Activated T-helper 2 cell treated with anti-CD3 and anti-CD28 coated beads, Interferon-gamma antibody, Interleukin-2, Interleukin-4, amounts not matched to agents 10 μg/mL and 5 μg/mL and 100 μg/mL, durations not matched to agents 14 hours and 24 hours and 36 hours (primary cell): ENCODE results near the gene ASIC2. TPM values are rescaled to one million over a fixed set of nuclear protein-coding genes. Genes with fewer than 3 reads are reported as not detected.

Source experiments
- DNase-seq: peaks from one replicate; pipeline ENCODE4 v3.0.0; 2021; ENCODE audit warnings: low spot score
- H3K27ac Mint-ChIP-seq: one replicate; pipeline ENCODE4 v1.8.0; 2021; ENCODE audit warnings: mixed read lengths
- H3K27me3 Mint-ChIP-seq: one replicate; pipeline ENCODE4 v1.8.0; 2021; ENCODE audit warnings: low read depth, mixed read lengths
- H3K36me3 Mint-ChIP-seq: one replicate; pipeline ENCODE4 v1.8.0; 2021; ENCODE audit warnings: low read depth, mixed read lengths
- H3K4me1 Mint-ChIP-seq: one replicate; pipeline ENCODE4 v1.8.0; 2021; ENCODE audit warnings: low read depth, mixed read lengths
- H3K4me3 Mint-ChIP-seq: one replicate; pipeline ENCODE4 v1.8.0; 2021; ENCODE audit warnings: low read depth, mild to moderate bottlenecking, moderate library complexity, mixed read lengths
- H3K9me3 Mint-ChIP-seq: one replicate; pipeline ENCODE4 v1.8.0; 2021; ENCODE audit warnings: mixed read lengths
- intact Hi-C: fragments of 100-400 bp; cut with micrococcal nuclease; formaldehyde crosslinking; loops from one replicate; pipeline ENCODE4 v1.15.1; 2023
- total RNA-seq: library from RNA; stranded (reverse); gene quantifications from 2 replicates; pipeline ENCODE4 v1.2.3, GENCODE V29; 2022

ASIC2 gene
- total RNA-seq, 1 donor from 2014 or later, result not detected

DNA sequence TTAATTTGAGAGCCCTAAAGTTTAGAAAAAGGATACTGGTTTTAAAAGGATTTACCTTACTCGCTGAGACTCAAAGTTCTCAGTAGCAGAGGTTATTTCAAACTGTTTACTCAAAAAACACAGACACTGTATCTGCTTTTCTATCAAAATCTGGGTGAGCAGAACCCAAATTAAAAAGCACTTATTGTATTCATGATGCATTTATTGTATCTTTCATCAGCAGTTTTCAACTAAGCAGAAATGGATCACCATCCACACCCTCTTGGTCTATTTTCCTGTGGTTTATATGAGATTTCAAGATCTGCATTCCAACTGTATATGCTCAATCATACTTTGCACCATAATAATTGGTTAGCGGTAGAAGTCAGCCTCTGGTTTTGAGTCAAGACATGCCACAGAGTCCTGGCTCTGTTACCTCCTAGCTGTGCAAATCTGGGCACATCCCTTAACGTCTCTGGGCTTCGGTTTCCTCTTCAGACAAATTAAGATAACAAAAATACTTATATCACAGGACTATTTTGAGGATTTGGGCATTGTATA lies 109.5 kb downstream of the ASIC2 start:
- intact Hi-C loops, result no loop called here
- Mint-ChIP-seq H3K27ac (no peak overlapping the region), H3K4me1 (no peaks in the 10 kb centered on the region), H3K36me3 (no peaks in the 10 kb centered on the region), H3K4me3 (no peak overlapping the region), H3K9me3 (no peaks in the 10 kb centered on the region), H3K27me3 (peaks cover 8% of the 10 kb centered on the region)
- DNase-seq, result no peak

DNA sequence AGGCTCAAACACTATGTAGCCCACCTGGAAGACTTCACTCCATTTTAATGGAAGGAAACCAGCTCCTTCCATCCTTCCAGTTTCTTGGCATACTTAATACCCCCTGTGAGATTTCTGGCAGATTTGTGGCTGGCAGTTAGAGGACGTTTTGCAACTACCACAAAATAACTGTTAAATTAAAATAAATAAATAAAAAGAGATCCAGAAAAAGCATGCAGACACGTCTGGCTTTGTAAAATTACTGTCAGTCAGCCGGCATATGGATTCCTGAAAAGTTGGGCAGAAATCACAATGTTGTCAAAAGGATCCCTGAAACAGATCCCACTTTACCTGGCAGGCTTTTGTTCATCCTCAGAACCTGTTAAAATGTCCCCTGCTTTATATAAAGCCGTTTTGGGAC lies 113.9 kb downstream of the ASIC2 start:
- no peaks in the 10 kb centered on the region for H3K36me3 Mint-ChIP-seq
- intact Hi-C loops, result no loop called here
- H3K4me3 Mint-ChIP-seq, result no peak overlapping the region
- no peaks in the 10 kb centered on the region for H3K4me1 Mint-ChIP-seq
- DNase-seq, result no peak
- H3K27ac Mint-ChIP-seq, result no peak overlapping the region
- peaks cover 5% of the 10 kb centered on the region for H3K27me3 Mint-ChIP-seq
- no peaks in the 10 kb centered on the region for H3K9me3 Mint-ChIP-seq

DNA sequence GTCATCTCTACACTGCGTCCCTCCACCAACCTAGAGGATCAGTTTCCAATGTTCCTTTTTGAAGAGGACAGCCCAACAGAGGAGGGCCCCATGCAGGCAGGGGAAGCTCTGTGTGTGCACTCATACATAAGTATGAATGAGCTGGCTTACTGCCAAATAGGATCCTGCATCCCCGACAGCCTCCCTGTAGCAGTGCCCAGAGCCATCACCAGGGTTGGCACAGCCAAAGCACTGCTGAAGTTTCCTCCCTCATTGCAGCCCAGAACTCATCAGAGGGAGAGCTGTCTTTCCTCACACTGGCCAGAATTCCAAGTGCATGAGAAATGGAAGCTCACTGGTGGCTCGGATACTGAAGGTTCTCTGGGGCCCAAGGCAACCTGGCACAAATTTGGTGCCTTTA lies 114.4 kb downstream of the ASIC2 start:
- Mint-ChIP-seq H3K27ac (no peak overlapping the region), H3K36me3 (no peaks in the 10 kb centered on the region), H3K9me3 (no peaks in the 10 kb centered on the region), H3K4me1 (no peaks in the 10 kb centered on the region), H3K4me3 (no peak overlapping the region), H3K27me3 (peaks cover 5% of the 10 kb centered on the region)
- DNase-seq, result no peak
- intact Hi-C loops, result no loop called here

DNA sequence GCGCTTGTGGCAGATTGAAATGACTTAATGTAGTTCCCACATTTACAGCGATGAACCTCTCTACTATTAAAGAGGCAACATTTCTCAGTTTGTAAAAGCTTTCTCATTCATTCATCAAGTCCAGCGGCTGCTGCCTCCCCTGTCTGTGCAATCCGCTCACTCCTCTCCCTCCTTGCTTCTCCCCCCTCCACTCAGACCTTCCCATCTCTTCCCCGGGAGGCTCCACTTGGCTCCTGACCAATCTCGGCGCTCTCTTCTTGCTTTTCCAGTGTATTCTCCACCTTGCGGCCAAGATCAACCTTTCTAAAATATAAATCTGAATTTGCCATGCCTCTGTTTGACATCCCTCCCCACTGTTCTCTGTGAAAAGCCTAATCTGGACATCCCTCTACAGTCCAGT lies 117.5 kb downstream of the ASIC2 start:
- Mint-ChIP-seq H3K36me3 (no peaks in the 10 kb centered on the region), H3K27ac (no peak overlapping the region), H3K9me3 (no peaks in the 10 kb centered on the region), H3K4me3 (no peak overlapping the region), H3K4me1 (no peaks in the 10 kb centered on the region), H3K27me3 (no peaks in the 10 kb centered on the region)
- intact Hi-C loops, result no loop called here
- no peak for DNase-seq

DNA sequence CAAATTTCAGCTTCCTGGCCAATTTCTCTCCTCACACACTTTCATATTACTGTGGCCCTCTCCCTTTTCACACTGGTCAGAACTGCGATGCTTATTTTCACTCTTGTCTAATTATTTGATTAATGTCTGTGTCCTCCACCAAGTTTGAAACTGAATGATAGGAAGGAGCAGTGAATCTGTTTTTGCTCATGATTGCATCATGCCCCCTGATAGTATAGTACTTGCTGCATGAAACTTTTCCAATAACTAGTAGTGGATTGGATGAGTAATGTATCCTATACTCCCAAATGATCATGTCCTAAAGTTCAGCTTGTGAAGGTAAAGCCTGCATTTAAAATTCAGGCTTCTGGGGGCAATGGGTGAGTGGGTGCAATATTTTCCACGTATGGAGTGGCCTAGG lies 121.2 kb downstream of the ASIC2 start:
- no peak for DNase-seq
- no peaks in the 10 kb centered on the region for H3K4me1 Mint-ChIP-seq
- no peak overlapping the region for H3K27ac Mint-ChIP-seq
- H3K9me3 Mint-ChIP-seq, result no peaks in the 10 kb centered on the region
- no peaks in the 10 kb centered on the region for H3K36me3 Mint-ChIP-seq
- H3K4me3 Mint-ChIP-seq, result no peak overlapping the region
- peaks cover 3% of the 10 kb centered on the region for H3K27me3 Mint-ChIP-seq
- intact Hi-C loops, result no loop called here

DNA sequence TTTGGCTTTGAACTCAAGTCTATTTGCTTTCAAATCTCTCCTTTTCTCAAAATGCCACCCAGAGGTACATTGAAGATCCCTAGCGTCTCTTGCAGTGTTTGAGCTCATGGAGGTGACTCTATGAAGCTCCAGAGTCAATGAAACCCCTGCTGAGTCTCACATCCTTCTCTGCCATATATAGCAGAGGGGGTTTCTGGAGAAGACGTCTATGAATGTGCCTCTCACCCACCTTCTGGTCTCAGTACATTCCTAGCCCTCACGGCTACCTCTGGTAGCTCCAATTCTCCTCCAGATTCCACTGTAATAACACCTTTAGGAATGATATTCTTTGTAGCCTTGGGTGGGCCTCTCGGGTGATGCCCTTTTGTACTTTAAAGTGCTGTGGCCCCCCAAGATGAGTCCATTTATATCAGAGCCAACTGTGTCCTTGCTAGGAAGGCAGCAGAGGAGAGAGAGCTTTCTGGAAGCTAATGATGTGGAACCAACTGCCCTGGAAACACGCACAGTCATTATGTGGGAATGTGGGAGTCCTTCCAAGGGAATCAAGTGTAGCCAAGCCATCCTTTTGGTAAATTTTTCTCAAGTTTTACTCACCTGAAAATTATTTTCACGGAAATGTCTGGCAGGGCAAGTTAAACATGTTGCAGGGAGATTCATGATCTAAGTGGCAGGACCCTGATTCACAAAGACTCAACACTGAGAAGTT lies 123.4 kb downstream of the ASIC2 start:
- intact Hi-C loops, result no loop called here
- H3K27ac Mint-ChIP-seq, result no peak overlapping the region
- no peak overlapping the region for H3K4me3 Mint-ChIP-seq
- no peaks in the 10 kb centered on the region for H3K36me3 Mint-ChIP-seq
- DNase-seq, result no peak
- H3K27me3 Mint-ChIP-seq, result peaks cover 3% of the 10 kb centered on the region
- no peaks in the 10 kb centered on the region for H3K9me3 Mint-ChIP-seq
- H3K4me1 Mint-ChIP-seq, result no peaks in the 10 kb centered on the region

DNA sequence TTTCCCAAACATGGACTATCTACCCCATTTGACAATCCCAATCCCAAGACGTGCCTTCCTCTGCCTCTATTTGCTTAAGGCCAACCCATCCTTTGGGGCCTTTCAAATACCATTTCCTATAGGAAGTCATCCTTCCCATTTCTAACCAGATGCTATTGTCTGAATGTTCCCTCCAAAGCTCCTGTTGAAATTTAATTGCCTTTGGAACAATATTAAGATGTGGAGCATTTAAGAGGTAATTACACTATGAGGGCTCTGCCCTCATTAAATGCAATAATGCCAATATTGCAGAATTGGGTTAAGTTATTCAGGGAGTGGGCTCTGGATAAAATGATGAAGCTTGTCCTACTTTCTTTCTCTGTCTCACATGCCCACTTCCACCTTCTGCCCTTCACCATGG lies 125.4 kb downstream of the ASIC2 start:
- Mint-ChIP-seq H3K9me3 (no peaks in the 10 kb centered on the region), H3K27me3 (peaks cover 3% of the 10 kb centered on the region), H3K4me1 (no peaks in the 10 kb centered on the region), H3K27ac (no peak overlapping the region), H3K4me3 (no peak overlapping the region), H3K36me3 (no peaks in the 10 kb centered on the region)
- intact Hi-C loops, result no loop called here
- DNase-seq, result no peak

DNA sequence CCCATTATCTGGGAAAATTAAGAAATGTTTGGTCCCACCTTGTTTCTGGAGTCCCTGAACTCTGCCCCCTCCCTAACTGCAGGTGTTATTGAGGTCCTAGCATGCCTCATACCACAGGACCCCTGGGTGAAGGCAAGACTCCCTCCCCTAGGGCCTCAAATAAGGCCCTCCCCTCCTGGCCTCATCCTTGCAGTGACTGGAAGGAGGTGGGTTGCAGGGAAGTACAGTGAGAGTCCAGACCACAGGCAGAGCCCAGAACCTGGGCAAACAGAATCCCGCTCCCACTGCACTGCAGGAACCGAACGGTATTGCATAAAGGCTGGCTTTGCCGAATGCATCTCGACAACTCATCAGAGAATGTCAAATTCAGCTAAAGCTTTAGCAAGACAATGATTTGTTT lies 126.6 kb downstream of the ASIC2 start:
- Mint-ChIP-seq H3K27ac (no peak overlapping the region), H3K9me3 (no peaks in the 10 kb centered on the region), H3K4me1 (no peaks in the 10 kb centered on the region), H3K36me3 (no peaks in the 10 kb centered on the region), H3K27me3 (peaks cover 3% of the 10 kb centered on the region), H3K4me3 (no peak overlapping the region)
- intact Hi-C loops, result no loop called here
- no peak for DNase-seq

DNA sequence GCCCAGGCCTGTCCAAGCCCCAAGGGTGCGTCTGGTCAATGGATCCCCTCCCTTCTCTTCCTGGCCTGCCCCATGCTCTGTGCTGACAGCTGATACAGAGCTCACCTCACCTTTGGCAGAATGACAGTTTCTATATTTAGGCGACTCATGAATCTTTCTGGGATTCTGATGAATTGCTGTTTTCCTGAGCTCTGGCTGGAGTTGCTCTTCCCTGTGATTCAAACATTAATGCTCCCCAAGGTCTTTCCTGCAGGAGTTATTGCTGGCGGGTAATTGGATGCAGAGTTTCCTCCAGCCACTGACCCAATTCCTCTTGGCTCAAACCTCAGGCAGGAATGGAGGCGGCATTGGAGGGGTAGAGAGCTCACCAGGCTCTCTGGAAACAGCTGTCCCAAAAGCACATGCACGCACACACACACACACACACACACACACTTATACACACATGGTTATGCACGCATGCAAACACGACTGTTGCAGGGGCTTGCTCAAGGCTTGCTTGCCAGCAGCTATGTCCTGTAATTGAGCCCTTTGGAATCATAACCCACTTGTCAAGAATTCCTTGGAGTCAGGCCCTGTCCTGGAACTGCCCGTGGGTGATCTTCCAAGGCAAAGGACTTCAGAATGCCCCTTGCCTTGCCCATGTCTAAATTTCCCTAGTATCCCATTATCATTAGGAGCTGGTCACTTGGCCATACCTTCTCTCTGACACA lies 128.8 kb downstream of the ASIC2 start:
- Mint-ChIP-seq H3K4me1 (no peaks in the 10 kb centered on the region), H3K36me3 (no peaks in the 10 kb centered on the region), H3K27ac (no peak overlapping the region), H3K27me3 (peaks cover 3% of the 10 kb centered on the region), H3K9me3 (no peaks in the 10 kb centered on the region), H3K4me3 (no peak overlapping the region)
- DNase-seq, result no peak
- intact Hi-C loops, result no loop called here

DNA sequence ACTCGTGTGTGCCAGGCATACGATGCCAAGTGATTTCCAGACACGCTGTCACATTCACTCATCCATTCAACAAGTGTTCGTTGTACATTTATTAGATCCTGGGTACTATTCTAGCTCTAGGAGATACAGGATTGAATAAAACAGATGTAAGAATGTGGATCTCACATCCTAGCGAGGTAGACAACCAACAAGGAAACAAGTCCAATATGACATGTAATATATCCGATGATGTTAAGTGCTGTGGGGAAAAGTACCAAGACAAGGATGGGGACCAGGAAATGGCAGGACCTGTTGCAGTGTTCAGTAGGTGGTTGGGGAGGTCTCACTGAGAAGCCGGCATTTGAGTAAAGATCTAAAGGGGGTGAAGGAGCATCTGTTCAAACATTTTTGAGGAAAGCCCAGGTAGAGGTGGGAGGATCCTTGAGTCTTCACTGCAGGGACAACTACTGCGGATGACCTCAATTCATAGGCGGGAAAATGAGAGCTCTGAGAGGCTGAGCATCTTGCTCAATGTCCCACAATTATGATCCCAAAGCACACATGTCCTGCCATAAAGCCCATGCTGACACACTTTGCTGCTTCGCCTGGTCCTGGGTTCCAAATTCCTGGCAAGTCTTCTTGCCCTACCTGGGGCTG lies 129.4 kb downstream of the ASIC2 start:
- Mint-ChIP-seq H3K36me3 (no peaks in the 10 kb centered on the region), H3K27me3 (peaks cover 3% of the 10 kb centered on the region), H3K27ac (no peak overlapping the region), H3K4me1 (no peaks in the 10 kb centered on the region), H3K4me3 (no peak overlapping the region), H3K9me3 (no peaks in the 10 kb centered on the region)
- intact Hi-C loops, result no loop called here
- no peak for DNase-seq

DNA sequence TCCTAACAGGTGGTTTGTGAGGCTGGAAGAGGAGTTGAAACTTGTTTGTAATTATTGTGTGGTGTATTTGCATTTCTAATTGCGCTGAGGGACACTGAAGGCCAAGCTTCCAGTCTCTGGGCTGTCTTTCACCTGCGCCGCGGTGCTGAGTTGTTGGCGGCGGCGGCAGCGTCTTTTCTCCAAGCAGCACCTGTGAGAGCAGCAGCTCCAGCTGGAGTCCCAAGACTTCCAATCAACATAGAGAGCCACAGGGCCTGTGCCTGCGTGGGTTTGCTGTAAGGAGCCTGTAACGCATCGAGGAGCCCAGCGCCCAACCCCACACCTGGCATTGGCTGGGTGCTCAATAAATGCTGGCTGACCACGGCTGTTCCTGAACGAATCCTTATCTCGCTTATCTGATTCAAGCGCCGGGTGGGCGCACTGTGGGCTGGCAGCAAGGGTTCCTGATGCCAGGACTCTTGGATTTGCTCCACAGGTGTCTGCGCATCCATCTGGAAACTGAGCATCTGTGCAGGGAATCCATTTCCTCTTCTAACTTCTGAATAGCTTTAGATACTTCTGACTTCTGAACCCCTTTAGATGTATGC lies 138.1 kb downstream of the ASIC2 start:
- Mint-ChIP-seq H3K4me3 (no peak overlapping the region), H3K9me3 (no peaks in the 10 kb centered on the region), H3K27ac (no peak overlapping the region), H3K36me3 (no peaks in the 10 kb centered on the region), H3K27me3 (no peaks in the 10 kb centered on the region), H3K4me1 (peaks cover 9% of the 10 kb centered on the region)
- DNase-seq, result no peak
- intact Hi-C loops, result no loop called here

DNA sequence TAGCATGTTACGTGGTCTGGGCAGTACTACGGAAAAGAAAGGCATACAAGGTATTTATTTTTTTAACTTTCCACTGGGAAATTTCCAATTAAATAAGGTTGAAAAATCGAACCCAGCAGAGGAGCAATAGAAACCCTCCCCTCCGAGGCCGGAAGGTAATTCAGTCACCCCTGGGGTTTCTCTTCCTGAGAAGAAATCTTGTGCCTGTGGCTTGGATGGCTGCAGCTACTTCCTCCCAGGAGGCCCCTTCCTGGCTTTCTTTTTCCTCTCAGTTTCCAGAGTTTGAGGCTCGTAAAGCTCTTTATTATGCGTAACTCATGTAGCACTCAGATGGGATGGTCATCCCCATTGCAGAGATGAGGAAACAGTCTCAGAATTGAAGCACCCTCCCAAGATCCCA lies 140.3 kb downstream of the ASIC2 start:
- Mint-ChIP-seq H3K27me3 (no peaks in the 10 kb centered on the region), H3K27ac (no peak overlapping the region), H3K9me3 (no peaks in the 10 kb centered on the region), H3K36me3 (no peaks in the 10 kb centered on the region), H3K4me1 (peaks cover 9% of the 10 kb centered on the region), H3K4me3 (no peak overlapping the region)
- no peak for DNase-seq
- intact Hi-C loops, result no loop called here

DNA sequence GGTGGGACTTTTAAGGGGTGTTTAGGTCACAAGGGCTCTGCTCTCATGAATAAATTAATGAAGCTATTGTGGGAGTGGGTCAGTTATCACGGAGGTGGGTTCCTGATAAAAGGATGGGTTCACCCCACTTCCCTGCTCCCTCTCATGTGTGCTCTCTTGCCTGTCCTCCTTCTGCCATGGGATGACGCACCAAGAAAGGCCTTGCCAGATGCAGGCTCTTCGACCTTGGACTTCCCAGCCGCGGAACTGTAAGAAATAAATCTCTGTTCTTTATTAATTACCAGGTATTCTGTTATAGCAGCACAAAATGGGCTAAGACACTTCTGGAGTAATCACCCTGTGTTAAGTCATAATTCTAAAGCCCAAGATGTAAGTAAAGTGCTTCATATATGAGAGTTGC lies 141.5 kb downstream of the ASIC2 start:
- H3K36me3 Mint-ChIP-seq, result no peaks in the 10 kb centered on the region

More for the DNA sequence above, 141.5 kb downstream of the ASIC2 start:
- no peak overlapping the region for H3K4me3 Mint-ChIP-seq
- peaks cover 9% of the 10 kb centered on the region for H3K4me1 Mint-ChIP-seq
- H3K27ac Mint-ChIP-seq, result no peak overlapping the region
- H3K9me3 Mint-ChIP-seq, result no peaks in the 10 kb centered on the region
- intact Hi-C loops, result no loop called here
- H3K27me3 Mint-ChIP-seq, result no peaks in the 10 kb centered on the region
- no peak for DNase-seq
